ENCODE measurements around the gene RIPOR3.
"Not testable (repeated sequence)": the region's sequence is repeated elsewhere in the genome, so short reads cannot be mapped to it uniquely, and the experiment has no call there.

RIPOR3 gene

GRCh38 chr20:50679753-50680104 is 11.6 kb downstream of the RIPOR3 start:
- DNase-seq (ENCODE audit: low read depth): no peak

GRCh38 chr20:50678169-50678898 is 13.0 kb downstream of the RIPOR3 start:
- no peak for DNase-seq (ENCODE audit: low read depth)

GRCh38 chr20:50676858-50677257 is 14.5 kb downstream of the RIPOR3 start:
- DNase-seq (ENCODE audit: low read depth): no peak

- not testable (repeated sequence) for DNase-seq (ENCODE audit: low read depth)
These were observed 15.0 kb downstream of the RIPOR3 start for GRCh38 chr20:50676377-50676731.

GRCh38 chr20:50675671-50676376 is 15.5 kb downstream of the RIPOR3 start:
- no peak for DNase-seq (ENCODE audit: low read depth)

GRCh38 chr20:50674138-50674825 is 17.1 kb downstream of the RIPOR3 start:
- no peak for DNase-seq (ENCODE audit: low read depth)

GRCh38 chr20:50673466-50674137 is 17.7 kb downstream of the RIPOR3 start:
- DNase-seq (ENCODE audit: low read depth): no peak

GRCh38 chr20:50673146-50673465 is 18.2 kb downstream of the RIPOR3 start:
- DNase-seq (ENCODE audit: low read depth): no peak

GRCh38 chr20:50672400-50673145 is 18.8 kb downstream of the RIPOR3 start:
- DNase-seq (ENCODE audit: low read depth): no peak

GRCh38 chr20:50671626-50672025 is 19.7 kb downstream of the RIPOR3 start:
- no peak for DNase-seq (ENCODE audit: low read depth)

GRCh38 chr20:50671010-50671409 is 20.3 kb downstream of the RIPOR3 start:
- DNase-seq (ENCODE audit: low read depth): not testable (repeated sequence)

- no peak for DNase-seq (ENCODE audit: low read depth)
These were observed 21.0 kb downstream of the RIPOR3 start for GRCh38 chr20:50670126-50670862.

GRCh38 chr20:50668798-50669197 is 22.5 kb downstream of the RIPOR3 start:
- DNase-seq (ENCODE audit: low read depth): no peak

- no peak for DNase-seq (ENCODE audit: low read depth)
These were observed 23.0 kb downstream of the RIPOR3 start for GRCh38 chr20:50668326-50668725.

- no peak for DNase-seq (ENCODE audit: low read depth)
These were observed 24.5 kb downstream of the RIPOR3 start for GRCh38 chr20:50666709-50667298.

- no peak for DNase-seq (ENCODE audit: low read depth)
These were observed 27.1 kb downstream of the RIPOR3 start for GRCh38 chr20:50664254-50664653.

GRCh38 chr20:50663095-50663821 is 28.1 kb downstream of the RIPOR3 start:
- DNase-seq (ENCODE audit: low read depth): no peak

- no peak for DNase-seq (ENCODE audit: low read depth)
These were observed 31.2 kb downstream of the RIPOR3 start for GRCh38 chr20:50659975-50660670.

GRCh38 chr20:50658804-50659380 is 32.5 kb downstream of the RIPOR3 start:
- DNase-seq (ENCODE audit: low read depth): no peak

Data from T follicular helper cell (primary cell).